Measurements from ENCODE around the gene ALPP. TPM values are rescaled to one million over a fixed set of nuclear protein-coding genes. Genes with fewer than 3 reads are reported as not detected.
A peak's percentile ranks its signal among the peaks of the same experiment; 100 is the strongest.

The ALPP gene
- total and polyA plus RNA-seq, 2 of the 13 experiments (the other 11 are each of a cell fraction or from before 2014, with no cell fraction given): not detected

GRCh38 chr2:232345251-232345650 lies 33.3 kb upstream of the ALPP start:
- 78% methylated on average over 8 of the region's 8 CpGs for WGBS (ENCODE audit: low lambda C conversion rate)
- intact Hi-C loops (cut with micrococcal nuclease; ENCODE audit: unreplicated experiment) (no loop called here), in situ Hi-C loops (cut with HindIII; ENCODE audit: extremely low pct_ligation_motif_present, low pct_unique_long_range_greater_than_20kb) (no loop called here)
- TF ChIP-seq ZBTB4 (CRISPR knock-in tag; IDR thresholded peaks at IDR 0.05; ENCODE audit: borderline replicate concordance) (no peak), AGO2 (optimal IDR thresholded peaks at IDR 0.05; ENCODE audit: low read depth, low read length) (peak; percentile 50), ATF2 (CRISPR knock-in tag; IDR thresholded peaks at IDR 0.05) (no peak)
- Histone ChIP-seq H3K4me1 (ENCODE audit: insufficient read depth, low read length) (no peaks in the 10 kb centered on the region), H3K79me2 (ENCODE audit: insufficient read depth, low read length) (no peaks in the 10 kb centered on the region), H3K4me3 (replicated peaks in 1 of 3; ENCODE audit: insufficient read depth in 1 of 3, low read depth in 2 of 3, low read length in 3 of 3) (no peak overlapping the region), H3K9me3 (ENCODE audit: low read length) (no peaks in the 10 kb centered on the region), H3K9ac (ENCODE audit: insufficient read depth, low read depth, low read length) (no peak overlapping the region), H3K4me2 (ENCODE audit: low read depth, low read length) (no peak overlapping the region), H4K20me1 (ENCODE audit: insufficient read depth, low read length) (no peaks in the 10 kb centered on the region), H3K27ac (ENCODE audit: extremely low read length, insufficient read depth, low read length) (no peak overlapping the region), H3K36me3 (replicated peaks in 1 of 2; ENCODE audit: control insufficient read depth in 1 of 2, insufficient read depth in 2 of 2, low read length in 2 of 2) (no peaks in the 10 kb centered on the region), H3K27me3 (ENCODE audit: control insufficient read depth in 1 of 2, insufficient read depth in 2 of 2, low read length in 2 of 2) (peaks cover 5 to 36% of the 10 kb centered on the region in 2 experiments), H2AFZ (ENCODE audit: low read length) (no peak overlapping the region)
- ChIA-PET CTCF (ENCODE audit: low intra/inter-chr PET ratio, low total read pairs) (no interaction called here), POLR2A (no interaction called here)
- FAIRE-seq (no peak), ATAC-seq (no peak), DNase-seq (ENCODE audit: low spot score) (no peak)
- BruUV-seq (replicated peaks): no TSS peak

- H3K27ac ChIP-seq (ENCODE audit: extremely low read length, insufficient read depth, low read length): no peak overlapping the region
- intact Hi-C loops (cut with micrococcal nuclease; ENCODE audit: unreplicated experiment) (no loop called here), in situ Hi-C loops (cut with HindIII; ENCODE audit: extremely low pct_ligation_motif_present, low pct_unique_long_range_greater_than_20kb) (no loop called here)
- no peaks in the 10 kb centered on the region for H3K36me3 ChIP-seq (replicated peaks in 1 of 2; ENCODE audit: control insufficient read depth in 1 of 2, insufficient read depth in 2 of 2, low read length in 2 of 2)
- TF ChIP-seq EED (CRISPR knock-in tag; IDR thresholded peaks at IDR 0.05) (no peak), JARID2 (CRISPR knock-in tag; IDR thresholded peaks at IDR 0.05; ENCODE audit: insufficient replicate concordance) (no peak), ELF1 (CRISPR knock-in tag; IDR thresholded peaks at IDR 0.05) (no peak), ZNF432 (CRISPR knock-in tag; IDR thresholded peaks at IDR 0.05; ENCODE audit: borderline replicate concordance) (no peak), RFX3 (CRISPR knock-in tag; IDR thresholded peaks at IDR 0.05) (no peak), JUND (CRISPR knock-in tag; IDR thresholded peaks at IDR 0.05) (no peak), GLI4 (CRISPR knock-in tag; IDR thresholded peaks at IDR 0.05; ENCODE audit: borderline replicate concordance) (no peak), SNRNP70 (IDR thresholded peaks at IDR 0.05; ENCODE audit: low read depth, low read length) (no peak), CEBPB (IDR thresholded peaks at IDR 0.05; ENCODE audit: borderline replicate concordance, low read depth, low read length) (no peak), RBM39 (IDR thresholded peaks at IDR 0.05; ENCODE audit: low read depth, low read length, poor library complexity, severe bottlenecking) (no peak), MAFF (IDR thresholded peaks at IDR 0.05; ENCODE audit: low read depth, low read length) (peak; percentile 65), MAFK (conservative IDR thresholded peaks at IDR 0.05 in 1 of 2, IDR thresholded peaks at IDR 0.05 in 1 of 2; ENCODE audit: low read length in 2 of 2) (peak; percentile 70 to 79)
- no peaks in the 10 kb centered on the region for H3K9me3 ChIP-seq (ENCODE audit: low read length)
- 32% methylated on average over 6 of the region's 6 CpGs for WGBS (ENCODE audit: low lambda C conversion rate)
- ATAC-seq (no peak), DNase-seq (ENCODE audit: low spot score) (no peak), FAIRE-seq (no peak)
- H3K9ac ChIP-seq (ENCODE audit: insufficient read depth, low read depth, low read length): no peak overlapping the region
- H2AFZ ChIP-seq (ENCODE audit: low read length): no peak overlapping the region
- BruUV-seq (replicated peaks): no TSS peak
- peaks cover 12 to 57% of the 10 kb centered on the region in 2 experiments for H3K27me3 ChIP-seq (ENCODE audit: control insufficient read depth in 1 of 2, insufficient read depth in 2 of 2, low read length in 2 of 2)
- no peak overlapping the region for H3K4me3 ChIP-seq (replicated peaks in 1 of 3; ENCODE audit: insufficient read depth in 1 of 3, low read depth in 2 of 3, low read length in 3 of 3)
- ChIA-PET POLR2A (no interaction called here), CTCF (ENCODE audit: low intra/inter-chr PET ratio, low total read pairs) (no interaction called here)
- no peaks in the 10 kb centered on the region for H4K20me1 ChIP-seq (ENCODE audit: insufficient read depth, low read length)
- H3K79me2 ChIP-seq (ENCODE audit: insufficient read depth, low read length): no peaks in the 10 kb centered on the region
- H3K4me1 ChIP-seq (ENCODE audit: insufficient read depth, low read length): no peaks in the 10 kb centered on the region
- no peak overlapping the region for H3K4me2 ChIP-seq (ENCODE audit: low read depth, low read length)
Measured at GRCh38 chr2:232347369-232347768, 31.2 kb upstream of the ALPP start.
